Mammary epithelial cell (primary cell): ENCODE measurements around the gene SLC25A27.

ENCODE experiments used
- CTCF ChIP-seq, 2 donors: IDR thresholded peaks in 1 of 2; conservative IDR thresholded peaks in 1 of 2; 2 replicates each; pipeline ENCODE4 v1.5.1; 2011 to 2012; ENCODE audit warnings: inconsistent platforms in 2 of 2, low read length in 2 of 2, mild to moderate bottlenecking in 2 of 2, control low read depth in 1 of 2, low read depth in 1 of 2; ENCODE audit not compliant: insufficient read depth in 1 of 2; ENCODE audit errors: extremely low read depth in 1 of 2
- EZH2 ChIP-seq: IDR thresholded peaks from 2 replicates; pipeline ENCODE4 v1.6.1; 2012; ENCODE audit warnings: low read length, inconsistent platforms, borderline replicate concordance

GRCh38 chr6:46715141-46715540 lies 62.4 kb downstream of the SLC25A27 start:
- no peak for TF ChIP-seq CTCF (conservative IDR thresholded peaks at IDR 0.05 in 1 of 2, IDR thresholded peaks at IDR 0.05 in 1 of 2; ENCODE audit: extremely low read depth in 1 of 2, insufficient read depth in 1 of 2, low read depth in 1 of 2, low read length in 2 of 2)
- TF ChIP-seq EZH2, result no peak
